GM23338 (cell line): ENCODE measurements around the gene MTMR1. TPM values are rescaled to one million over a fixed set of nuclear protein-coding genes. Genes with fewer than 3 reads are reported as not detected.
A peak's percentile ranks its signal among the peaks of the same experiment; 100 is the strongest.

ENCODE experiments used
- ATAC-seq: fragments of 200-7000 bp; cut with Tn5 transposase; 3 replicates; pipeline ENCODE4 v1.9.1; 2020
- DNase-seq: peaks from one replicate; pipeline ENCODE4 v3.0.0-alpha.2; 2015; ENCODE audit warnings: low spot score
- H2AFZ ChIP-seq: fragments of 200-600 bp; sonication (generic); 2 replicates; pipeline ENCODE4 v1.8.0; 2016; ENCODE audit warnings: antibody characterized with exemption, mild to moderate bottlenecking, moderate library complexity
- H3F3A ChIP-seq: fragments of 200-600 bp; sonication (generic); replicated peaks from 2 replicates; pipeline ENCODE4 v1.8.0; 2017; ENCODE audit warnings: antibody characterized with exemption, mixed run types, low read depth
- H3K27ac ChIP-seq: fragments of 200-600 bp; sonication (generic); 2 replicates; pipeline ENCODE4 v1.6.1; 2016; ENCODE audit warnings: low read depth
- H3K27me3 ChIP-seq: fragments of 200-600 bp; sonication (generic); 2 replicates; pipeline ENCODE4 v1.8.0; 2016; ENCODE audit warnings: mild to moderate bottlenecking, mixed run types, moderate library complexity; ENCODE audit not compliant: insufficient read depth
- H3K36me3 ChIP-seq: fragments of 200-600 bp; sonication (generic); 2 replicates; pipeline ENCODE4 v1.8.0; 2016; ENCODE audit warnings: mild to moderate bottlenecking; ENCODE audit not compliant: insufficient read depth
- H3K4me1 ChIP-seq: fragments of 200-600 bp; sonication (generic); 2 replicates; pipeline ENCODE4 v1.8.0; 2016; ENCODE audit warnings: mild to moderate bottlenecking, moderate library complexity; ENCODE audit not compliant: insufficient read depth
- H3K4me2 ChIP-seq: fragments of 200-600 bp; sonication (generic); 2 replicates; pipeline ENCODE4 v1.7.1; 2017; ENCODE audit warnings: mixed run types
- H3K4me3 ChIP-seq: fragments of 200-600 bp; sonication (generic); 2 replicates; pipeline ENCODE4 v1.6.1; 2016; ENCODE audit warnings: mixed run types
- H3K79me2 ChIP-seq: fragments of 200-600 bp; sonication (generic); replicated peaks from 2 replicates; pipeline ENCODE4 v1.8.0; 2017; ENCODE audit warnings: mild to moderate bottlenecking; ENCODE audit not compliant: insufficient read depth
- H3K9me2 ChIP-seq: fragments of 200-600 bp; sonication (generic); 2 replicates; pipeline ENCODE4 v1.8.0; 2017; ENCODE audit not compliant: insufficient read depth
- H4K20me1 ChIP-seq: fragments of 200-600 bp; sonication (generic); replicated peaks from 2 replicates; pipeline ENCODE4 v1.8.0; 2017; ENCODE audit warnings: mild to moderate bottlenecking; ENCODE audit not compliant: insufficient read depth
- H3K27ac Mint-ChIP-seq: 2 replicates; pipeline ENCODE4 v1.8.0; 2020; ENCODE audit warnings: inconsistent platforms, mild to moderate bottlenecking, moderate library complexity, mixed read lengths
- H3K27me3 Mint-ChIP-seq: 3 replicates; pipeline ENCODE4 v1.8.0; 2022; ENCODE audit warnings: low read depth, mild to moderate bottlenecking, moderate library complexity, mixed read lengths, inconsistent platforms; ENCODE audit not compliant: insufficient read depth, poor library complexity
- H3K36me3 Mint-ChIP-seq: 3 replicates; pipeline ENCODE4 v1.8.0; 2021; ENCODE audit warnings: low read depth, mild to moderate bottlenecking, inconsistent platforms, moderate library complexity, mixed read lengths
- H3K4me1 Mint-ChIP-seq: 3 replicates; pipeline ENCODE4 v1.8.0; 2020; ENCODE audit warnings: mild to moderate bottlenecking, inconsistent platforms, mixed read lengths
- H3K4me3 Mint-ChIP-seq: 3 replicates; pipeline ENCODE4 v1.8.0; 2021; ENCODE audit warnings: moderate library complexity, mild to moderate bottlenecking, inconsistent platforms, mixed read lengths
- H3K9me3 Mint-ChIP-seq: 3 replicates; pipeline ENCODE4 v1.8.0; 2020; ENCODE audit warnings: moderate library complexity, mild to moderate bottlenecking, inconsistent platforms, mixed read lengths
- CTCF ChIP-seq, 2 experiments: fragments of 200-600 bp in 1 of 2; sonication (generic) in 1 of 2; conservative IDR thresholded peaks; 2 replicates each; pipeline versions ENCODE4 v1.5.1 to v1.6.1; 2016 to 2017; ENCODE audit warnings: antibody characterized with exemption in 2 of 2, low read depth in 2 of 2, mild to moderate bottlenecking in 2 of 2, moderate library complexity in 1 of 2
- EZH2 ChIP-seq: fragments of 200-600 bp; sonication (generic); IDR thresholded peaks from one replicate; pipeline ENCODE4 v1.8.0; 2017; ENCODE audit warnings: antibody characterized with exemption, mild to moderate bottlenecking, low read depth; ENCODE audit not compliant: unreplicated experiment
- JUNB ChIP-seq: IDR thresholded peaks from one replicate; pipeline ENCODE4 v1.6.1; 2016; ENCODE audit warnings: antibody characterized with exemption; ENCODE audit not compliant: unreplicated experiment
- NANOG ChIP-seq: IDR thresholded peaks from 2 replicates; pipeline ENCODE4 v1.6.1; 2016; ENCODE audit warnings: antibody characterized with exemption, borderline replicate concordance
- POLR2AphosphoS5 ChIP-seq: IDR thresholded peaks from 2 replicates; pipeline ENCODE4 v1.6.1; 2016; ENCODE audit warnings: antibody characterized with exemption, low read depth
- STAT1 ChIP-seq: IDR thresholded peaks from one replicate; pipeline ENCODE4 v1.6.1; 2016; ENCODE audit warnings: antibody characterized with exemption; ENCODE audit not compliant: unreplicated experiment
- ZNF114 ChIP-seq: fragments of 250-450 bp; sonication (Bioruptor Pico); IDR thresholded peaks from 2 replicates; pipeline ENCODE4 v1.5.0; 2020; ENCODE audit warnings: mild to moderate bottlenecking, moderate library complexity
- ZNF331 ChIP-seq: fragments of 250-450 bp; sonication (Bioruptor Pico); IDR thresholded peaks from 2 replicates; pipeline ENCODE4 v1.5.0; 2020; ENCODE audit warnings: low read depth, mild to moderate bottlenecking, moderate library complexity
- polyA plus RNA-seq: library from polyadenylated mRNA; unstranded; fragments of >200 nt; fragmentation: Nextera tagmentation; extraction: Ambion mirVana; gene quantifications from 2 replicates; pipeline ENCODE4 v1.2.1, GENCODE V29; 2016
- total RNA-seq: library from RNA; depleted of rRNA; stranded (reverse); fragments of >200 nt; shearing (Covaris generic); gene quantifications from 2 replicates; pipeline ENCODE4 v1.2.3, GENCODE V29; 2014
- TF ChIP-seq, protein P1 (sequence below): IDR thresholded peaks from 2 replicates; pipeline ENCODE4 v1.6.1; 2016; ENCODE audit warnings: antibody characterized with exemption
- TF ChIP-seq, protein P2 (sequence below): IDR thresholded peaks from one replicate; pipeline ENCODE4 v1.6.1; 2018; ENCODE audit warnings: antibody characterized with exemption; ENCODE audit not compliant: unreplicated experiment

Gene MTMR1
- total and polyA plus RNA-seq, 2 experiments from 2014 or later = 4.5 to 19.1 TPM

- TF ChIP-seq, protein P1, sequence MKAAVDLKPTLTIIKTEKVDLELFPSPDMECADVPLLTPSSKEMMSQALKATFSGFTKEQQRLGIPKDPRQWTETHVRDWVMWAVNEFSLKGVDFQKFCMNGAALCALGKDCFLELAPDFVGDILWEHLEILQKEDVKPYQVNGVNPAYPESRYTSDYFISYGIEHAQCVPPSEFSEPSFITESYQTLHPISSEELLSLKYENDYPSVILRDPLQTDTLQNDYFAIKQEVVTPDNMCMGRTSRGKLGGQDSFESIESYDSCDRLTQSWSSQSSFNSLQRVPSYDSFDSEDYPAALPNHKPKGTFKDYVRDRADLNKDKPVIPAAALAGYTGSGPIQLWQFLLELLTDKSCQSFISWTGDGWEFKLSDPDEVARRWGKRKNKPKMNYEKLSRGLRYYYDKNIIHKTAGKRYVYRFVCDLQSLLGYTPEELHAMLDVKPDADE = no peak
- TF ChIP-seq CTCF (conservative IDR thresholded peaks at IDR 0.05; ENCODE audit: low read depth in 2 of 2) = no peak
Measured at GRCh38 chrX:150683112-150683511, 10.1 kb upstream of the MTMR1 start (continued).

- Histone ChIP-seq H3K36me3 (no peaks in the 10 kb centered on the region), H2AFZ (no peak overlapping the region), H3F3A (no peaks in the 10 kb centered on the region), H3K27ac (no peak overlapping the region), H3K9me2 (no peaks in the 10 kb centered on the region), H3K4me3 (no peak overlapping the region), H3K27me3 (no peaks in the 10 kb centered on the region), H3K79me2 (no peaks in the 10 kb centered on the region), H4K20me1 (no peaks in the 10 kb centered on the region), H3K4me1 (no peaks in the 10 kb centered on the region), H3K4me2 (no peak overlapping the region)
- H3K4me3 Mint-ChIP-seq = no peak overlapping the region
- H3K27me3 Mint-ChIP-seq = no peaks in the 10 kb centered on the region
- no peaks in the 10 kb centered on the region for H3K36me3 Mint-ChIP-seq
- peaks cover 11% of the 10 kb centered on the region for H3K4me1 Mint-ChIP-seq
- H3K27ac Mint-ChIP-seq = no peak overlapping the region
- no peaks in the 10 kb centered on the region; the same call in 1 of the 3 replicates for H3K9me3 Mint-ChIP-seq
- ATAC-seq (peak; percentile 49), DNase-seq (peak; percentile 79)
- TF ChIP-seq CTCF (conservative IDR thresholded peaks at IDR 0.05; ENCODE audit: low read depth in 2 of 2) (peak; percentile 58 to 59), JUNB (no peak)
Measured at GRCh38 chrX:150683536-150684146, 9.6 kb upstream of the MTMR1 start.

GRCh38 chrX:150688911-150689451 is 4.2 kb upstream of the MTMR1 start:
- Histone ChIP-seq H3K4me2 (no peak overlapping the region), H3K27me3 (no peaks in the 10 kb centered on the region), H3K4me3 (no peak overlapping the region), H3K4me1 (peaks cover 7% of the 10 kb centered on the region), H2AFZ (no peak overlapping the region), H3K79me2 (no peaks in the 10 kb centered on the region), H4K20me1 (no peaks in the 10 kb centered on the region), H3K36me3 (no peaks in the 10 kb centered on the region), H3K9me2 (no peaks in the 10 kb centered on the region), H3F3A (no peaks in the 10 kb centered on the region), H3K27ac (no peak overlapping the region)
- Mint-ChIP-seq H3K4me3 (no peak overlapping the region), H3K9me3 (no peaks in the 10 kb centered on the region; the same call in 1 of the 3 replicates), H3K36me3 (no peaks in the 10 kb centered on the region), H3K27me3 (peaks cover 3% of the 10 kb centered on the region), H3K4me1 (peaks cover 17% of the 10 kb centered on the region), H3K27ac (no peak overlapping the region)
- DNase-seq (peak; percentile 64), ATAC-seq (peak; percentile 54)
- no peak for TF ChIP-seq JUNB
- no peak for TF ChIP-seq STAT1
- no peak for TF ChIP-seq NANOG
- TF ChIP-seq ZNF331 = no peak
- TF ChIP-seq POLR2AphosphoS5 = no peak
- TF ChIP-seq, protein P2, sequence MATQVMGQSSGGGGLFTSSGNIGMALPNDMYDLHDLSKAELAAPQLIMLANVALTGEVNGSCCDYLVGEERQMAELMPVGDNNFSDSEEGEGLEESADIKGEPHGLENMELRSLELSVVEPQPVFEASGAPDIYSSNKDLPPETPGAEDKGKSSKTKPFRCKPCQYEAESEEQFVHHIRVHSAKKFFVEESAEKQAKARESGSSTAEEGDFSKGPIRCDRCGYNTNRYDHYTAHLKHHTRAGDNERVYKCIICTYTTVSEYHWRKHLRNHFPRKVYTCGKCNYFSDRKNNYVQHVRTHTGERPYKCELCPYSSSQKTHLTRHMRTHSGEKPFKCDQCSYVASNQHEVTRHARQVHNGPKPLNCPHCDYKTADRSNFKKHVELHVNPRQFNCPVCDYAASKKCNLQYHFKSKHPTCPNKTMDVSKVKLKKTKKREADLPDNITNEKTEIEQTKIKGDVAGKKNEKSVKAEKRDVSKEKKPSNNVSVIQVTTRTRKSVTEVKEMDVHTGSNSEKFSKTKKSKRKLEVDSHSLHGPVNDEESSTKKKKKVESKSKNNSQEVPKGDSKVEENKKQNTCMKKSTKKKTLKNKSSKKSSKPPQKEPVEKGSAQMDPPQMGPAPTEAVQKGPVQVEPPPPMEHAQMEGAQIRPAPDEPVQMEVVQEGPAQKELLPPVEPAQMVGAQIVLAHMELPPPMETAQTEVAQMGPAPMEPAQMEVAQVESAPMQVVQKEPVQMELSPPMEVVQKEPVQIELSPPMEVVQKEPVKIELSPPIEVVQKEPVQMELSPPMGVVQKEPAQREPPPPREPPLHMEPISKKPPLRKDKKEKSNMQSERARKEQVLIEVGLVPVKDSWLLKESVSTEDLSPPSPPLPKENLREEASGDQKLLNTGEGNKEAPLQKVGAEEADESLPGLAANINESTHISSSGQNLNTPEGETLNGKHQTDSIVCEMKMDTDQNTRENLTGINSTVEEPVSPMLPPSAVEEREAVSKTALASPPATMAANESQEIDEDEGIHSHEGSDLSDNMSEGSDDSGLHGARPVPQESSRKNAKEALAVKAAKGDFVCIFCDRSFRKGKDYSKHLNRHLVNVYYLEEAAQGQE = no peak
- TF ChIP-seq EZH2 = no peak
- TF ChIP-seq ZNF114 (CRISPR knock-in tag) = no peak
